ENCODE measurements around the gene LTB. TPM values are rescaled to one million over a fixed set of nuclear protein-coding genes. Genes with fewer than 3 reads are reported as not detected.

The LTB gene
- total and polyA plus RNA-seq, 2 of the 13 experiments (the other 11 are each of a cell fraction or from before 2014, with no cell fraction given), result 0.09 to 0.22 TPM

GRCh38 chr6:31586599-31587281 lies 4.5 kb upstream of the LTB start (continued):
- TF ChIP-seq, protein P1, sequence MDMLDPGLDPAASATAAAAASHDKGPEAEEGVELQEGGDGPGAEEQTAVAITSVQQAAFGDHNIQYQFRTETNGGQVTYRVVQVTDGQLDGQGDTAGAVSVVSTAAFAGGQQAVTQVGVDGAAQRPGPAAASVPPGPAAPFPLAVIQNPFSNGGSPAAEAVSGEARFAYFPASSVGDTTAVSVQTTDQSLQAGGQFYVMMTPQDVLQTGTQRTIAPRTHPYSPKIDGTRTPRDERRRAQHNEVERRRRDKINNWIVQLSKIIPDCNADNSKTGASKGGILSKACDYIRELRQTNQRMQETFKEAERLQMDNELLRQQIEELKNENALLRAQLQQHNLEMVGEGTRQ (IDR thresholded peaks at IDR 0.05; ENCODE audit: low read depth, low read length), result no peak
- TF ChIP-seq, protein P1 (CRISPR knock-in tag; IDR thresholded peaks at IDR 0.05; ENCODE audit: borderline replicate concordance), result no peak
- TF ChIP-seq HMGXB3 (CRISPR knock-in tag; IDR thresholded peaks at IDR 0.05; ENCODE audit: borderline replicate concordance) (no peak), ZNF841 (CRISPR knock-in tag; IDR thresholded peaks at IDR 0.05; ENCODE audit: borderline replicate concordance) (no peak), ZNF326 (CRISPR knock-in tag; IDR thresholded peaks at IDR 0.05; ENCODE audit: borderline replicate concordance) (no peak), PREB (CRISPR knock-in tag; IDR thresholded peaks at IDR 0.05) (no peak), ELF1 (CRISPR knock-in tag; IDR thresholded peaks at IDR 0.05) (no peak)
- TF ChIP-seq, protein P2, sequence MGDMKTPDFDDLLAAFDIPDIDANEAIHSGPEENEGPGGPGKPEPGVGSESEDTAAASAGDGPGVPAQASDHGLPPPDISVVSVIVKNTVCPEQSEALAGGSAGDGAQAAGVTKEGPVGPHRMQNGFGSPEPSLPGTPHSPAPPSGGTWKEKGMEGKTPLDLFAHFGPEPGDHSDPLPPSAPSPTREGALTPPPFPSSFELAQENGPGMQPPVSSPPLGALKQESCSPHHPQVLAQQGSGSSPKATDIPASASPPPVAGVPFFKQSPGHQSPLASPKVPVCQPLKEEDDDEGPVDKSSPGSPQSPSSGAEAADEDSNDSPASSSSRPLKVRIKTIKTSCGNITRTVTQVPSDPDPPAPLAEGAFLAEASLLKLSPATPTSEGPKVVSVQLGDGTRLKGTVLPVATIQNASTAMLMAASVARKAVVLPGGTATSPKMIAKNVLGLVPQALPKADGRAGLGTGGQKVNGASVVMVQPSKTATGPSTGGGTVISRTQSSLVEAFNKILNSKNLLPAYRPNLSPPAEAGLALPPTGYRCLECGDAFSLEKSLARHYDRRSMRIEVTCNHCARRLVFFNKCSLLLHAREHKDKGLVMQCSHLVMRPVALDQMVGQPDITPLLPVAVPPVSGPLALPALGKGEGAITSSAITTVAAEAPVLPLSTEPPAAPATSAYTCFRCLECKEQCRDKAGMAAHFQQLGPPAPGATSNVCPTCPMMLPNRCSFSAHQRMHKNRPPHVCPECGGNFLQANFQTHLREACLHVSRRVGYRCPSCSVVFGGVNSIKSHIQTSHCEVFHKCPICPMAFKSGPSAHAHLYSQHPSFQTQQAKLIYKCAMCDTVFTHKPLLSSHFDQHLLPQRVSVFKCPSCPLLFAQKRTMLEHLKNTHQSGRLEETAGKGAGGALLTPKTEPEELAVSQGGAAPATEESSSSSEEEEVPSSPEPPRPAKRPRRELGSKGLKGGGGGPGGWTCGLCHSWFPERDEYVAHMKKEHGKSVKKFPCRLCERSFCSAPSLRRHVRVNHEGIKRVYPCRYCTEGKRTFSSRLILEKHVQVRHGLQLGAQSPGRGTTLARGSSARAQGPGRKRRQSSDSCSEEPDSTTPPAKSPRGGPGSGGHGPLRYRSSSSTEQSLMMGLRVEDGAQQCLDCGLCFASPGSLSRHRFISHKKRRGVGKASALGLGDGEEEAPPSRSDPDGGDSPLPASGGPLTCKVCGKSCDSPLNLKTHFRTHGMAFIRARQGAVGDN (CRISPR knock-in tag; IDR thresholded peaks at IDR 0.05), result no peak
